Gastrocnemius medialis (tissue), 4 donors: ENCODE data around the gene CENPB.

ENCODE experiments used
- POLR2A ChIP-seq, 2 donors: fragments of 450-650 bp; IDR thresholded peaks; one replicate each; pipeline ENCODE4 v1.6.1; 2017; ENCODE audit warnings: antibody characterized with exemption in 2 of 2, mild to moderate bottlenecking in 2 of 2, moderate library complexity in 2 of 2
- TF ChIP-seq, protein P1 (sequence below), 5 experiments: fragments of 450-650 bp in 3 of 5; fragments of 200-600 bp in 2 of 5; sonication (generic) in 2 of 5; IDR thresholded peaks in 4 of 5; conservative IDR thresholded peaks in 1 of 5; 1 replicate in 4 of 5; 2 replicates in 1 of 5; pipeline ENCODE4 v1.5.1; 2016 to 2019; ENCODE audit warnings: antibody characterized with exemption in 5 of 5, mild to moderate bottlenecking in 3 of 5, moderate library complexity in 3 of 5

- TF ChIP-seq, protein P1, sequence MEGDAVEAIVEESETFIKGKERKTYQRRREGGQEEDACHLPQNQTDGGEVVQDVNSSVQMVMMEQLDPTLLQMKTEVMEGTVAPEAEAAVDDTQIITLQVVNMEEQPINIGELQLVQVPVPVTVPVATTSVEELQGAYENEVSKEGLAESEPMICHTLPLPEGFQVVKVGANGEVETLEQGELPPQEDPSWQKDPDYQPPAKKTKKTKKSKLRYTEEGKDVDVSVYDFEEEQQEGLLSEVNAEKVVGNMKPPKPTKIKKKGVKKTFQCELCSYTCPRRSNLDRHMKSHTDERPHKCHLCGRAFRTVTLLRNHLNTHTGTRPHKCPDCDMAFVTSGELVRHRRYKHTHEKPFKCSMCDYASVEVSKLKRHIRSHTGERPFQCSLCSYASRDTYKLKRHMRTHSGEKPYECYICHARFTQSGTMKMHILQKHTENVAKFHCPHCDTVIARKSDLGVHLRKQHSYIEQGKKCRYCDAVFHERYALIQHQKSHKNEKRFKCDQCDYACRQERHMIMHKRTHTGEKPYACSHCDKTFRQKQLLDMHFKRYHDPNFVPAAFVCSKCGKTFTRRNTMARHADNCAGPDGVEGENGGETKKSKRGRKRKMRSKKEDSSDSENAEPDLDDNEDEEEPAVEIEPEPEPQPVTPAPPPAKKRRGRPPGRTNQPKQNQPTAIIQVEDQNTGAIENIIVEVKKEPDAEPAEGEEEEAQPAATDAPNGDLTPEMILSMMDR (IDR thresholded peaks at IDR 0.05 in 4 of 5, conservative IDR thresholded peaks at IDR 0.05 in 1 of 5): no peak
- peak; percentile 69 to 71 for TF ChIP-seq POLR2A (IDR thresholded peaks at IDR 0.05)
These were observed 25.1 kb upstream of the CENPB start for GRCh38 chr20:3811467-3812258.
